IMR-90 (cell line): ENCODE data around the gene LOXL3. TPM values are rescaled to one million over a fixed set of nuclear protein-coding genes. Genes with fewer than 3 reads are reported as not detected.

Experiments
- ATAC-seq: fragments of 200-7000 bp; cut with Tn5 transposase; 2 replicates; pipeline ENCODE4 v1.9.1; 2020; ENCODE audit warnings: low read depth, mild to moderate bottlenecking, moderate library complexity
- BruUV-seq: library from RNA; stranded (reverse); fragments of 400-500 nt; replicated peaks from 2 replicates; lab custom pipeline; 2021; lab: Mats Ljungman, UMichigan
- CTCF ChIA-PET: fragments of 300-600 bp; formaldehyde crosslinking; extraction: SDS; loops from one replicate; lab custom pipeline; 2021; ENCODE audit warnings: antibody characterized with exemption; lab: Yijun Ruan, JAX
- POLR2A ChIA-PET: fragments of 300-600 bp; sonication (Branson Sonifier 250); formaldehyde crosslinking; loops from one replicate; lab custom pipeline; 2022; ENCODE audit warnings: antibody characterized with exemption; ENCODE audit not compliant: unreplicated experiment; lab: Charles Lee
- DNase-seq: peaks from one replicate; pipeline ENCODE4 v3.0.0; 2013
- H2AFZ ChIP-seq: replicated peaks from 2 replicates; pipeline ENCODE3; 2013; ENCODE audit warnings: low read length, mild to moderate bottlenecking; ENCODE audit not compliant: poor library complexity
- H2AK5ac ChIP-seq: 2 replicates; pipeline ENCODE4 v1.6.1; 2013; ENCODE audit warnings: low read depth, low read length, inconsistent platforms
- H2AK9ac ChIP-seq: replicated peaks from 2 replicates; pipeline ENCODE3; 2013; ENCODE audit warnings: mild to moderate bottlenecking, low read depth, low read length, moderate library complexity; ENCODE audit not compliant: poor library complexity
- H2BK120ac ChIP-seq: 2 replicates; pipeline ENCODE4 v1.6.1; 2013; ENCODE audit warnings: low read depth, low read length, inconsistent platforms
- H2BK15ac ChIP-seq: 3 replicates; pipeline ENCODE4 v1.6.1; 2013; ENCODE audit warnings: low read depth, low read length, inconsistent platforms
- H2BK20ac ChIP-seq: 2 replicates; pipeline ENCODE4 v1.6.1; 2013; ENCODE audit warnings: low read depth, mild to moderate bottlenecking, inconsistent platforms, low read length, moderate library complexity
- H2BK5ac ChIP-seq: 2 replicates; pipeline ENCODE4 v1.6.1; 2013; ENCODE audit warnings: mild to moderate bottlenecking, low read depth, low read length, inconsistent platforms; ENCODE audit not compliant: poor library complexity, severe bottlenecking
- H3K14ac ChIP-seq: replicated peaks from 2 replicates; pipeline ENCODE4 v1.6.1; 2013; ENCODE audit warnings: low read depth, low read length, inconsistent platforms
- H3K18ac ChIP-seq: 2 replicates; pipeline ENCODE4 v1.6.1; 2013; ENCODE audit warnings: low read depth, low read length, control low read depth
- H3K23ac ChIP-seq: 2 replicates; pipeline ENCODE4 v1.6.1; 2013; ENCODE audit warnings: low read depth, low read length, inconsistent platforms
- H3K27ac ChIP-seq: 2 replicates; pipeline ENCODE4 v1.5.1; 2013; ENCODE audit warnings: mild to moderate bottlenecking, control low read depth, low read length; ENCODE audit not compliant: insufficient read depth
- H3K27me3 ChIP-seq: 2 replicates; pipeline ENCODE4 v1.6.1; 2013; ENCODE audit warnings: low read length; ENCODE audit not compliant: control insufficient read depth, insufficient read depth
- H3K36me3 ChIP-seq: 2 replicates; pipeline ENCODE4 v1.6.1; 2013; ENCODE audit warnings: low read length, mixed read lengths; ENCODE audit not compliant: control insufficient read depth, insufficient read depth
- H3K4ac ChIP-seq: 2 replicates; pipeline ENCODE4 v1.6.1; 2013; ENCODE audit warnings: low read depth, low read length, inconsistent platforms
- H3K4me1 ChIP-seq: 2 replicates; pipeline ENCODE4 v1.6.1; 2013; ENCODE audit warnings: low read length, mixed read lengths; ENCODE audit not compliant: control insufficient read depth, insufficient read depth
- H3K4me2 ChIP-seq: 2 replicates; pipeline ENCODE4 v1.6.1; 2013; ENCODE audit warnings: low read depth, mild to moderate bottlenecking, control low read depth, low read length, moderate library complexity
- H3K4me3 ChIP-seq: 2 replicates; pipeline ENCODE4 v1.5.1; 2013; ENCODE audit warnings: low read depth, mild to moderate bottlenecking, control low read depth, low read length, moderate library complexity; ENCODE audit not compliant: insufficient read depth
- H3K56ac ChIP-seq: 2 replicates; pipeline ENCODE4 v1.6.1; 2013; ENCODE audit warnings: low read length, inconsistent platforms; ENCODE audit not compliant: insufficient read depth; ENCODE audit errors: extremely low read depth
- H3K79me1 ChIP-seq, 2 experiments: 2 replicates each; pipeline ENCODE4 v1.6.1; 2013; ENCODE audit warnings: low read length in 2 of 2, inconsistent platforms in 1 of 2, low read depth in 1 of 2
- H3K9ac ChIP-seq: 2 replicates; pipeline ENCODE4 v1.6.1; 2013; ENCODE audit warnings: low read depth, low read length, control low read depth
- H3K9me1 ChIP-seq: 2 replicates; pipeline ENCODE4 v1.6.1; 2013; ENCODE audit warnings: low read length, inconsistent platforms; ENCODE audit not compliant: insufficient read depth
- H3K9me3 ChIP-seq: 2 replicates; pipeline ENCODE4 v1.6.1; 2013; ENCODE audit warnings: low read length; ENCODE audit not compliant: control insufficient read depth, insufficient read depth
- H4K20me1 ChIP-seq: 2 replicates; pipeline ENCODE4 v1.6.1; 2013; ENCODE audit warnings: low read length, inconsistent platforms; ENCODE audit not compliant: insufficient read depth
- H4K5ac ChIP-seq: 2 replicates; pipeline ENCODE4 v1.6.1; 2013; ENCODE audit warnings: mild to moderate bottlenecking, low read depth, low read length, control low read depth
- H4K8ac ChIP-seq, 2 experiments: 2 replicates each; pipeline ENCODE4 v1.6.1; 2013; ENCODE audit warnings: low read depth in 2 of 2, low read length in 2 of 2, control low read depth in 1 of 2, inconsistent platforms in 1 of 2
- H4K91ac ChIP-seq: 2 replicates; pipeline ENCODE4 v1.6.1; 2013; ENCODE audit warnings: low read depth, low read length, inconsistent platforms; ENCODE audit not compliant: insufficient read depth
- BHLHE40 ChIP-seq: fragments of 150-350 bp; IDR thresholded peaks from 2 replicates; pipeline ENCODE4 v1.6.1; 2016; ENCODE audit warnings: mild to moderate bottlenecking, low read depth, low read length
- CEBPB ChIP-seq: IDR thresholded peaks from 2 replicates; pipeline ENCODE4 v1.6.1; 2012; ENCODE audit warnings: low read depth, low read length, improper control_type of control experiment
- CHD1 ChIP-seq: IDR thresholded peaks from 2 replicates; pipeline ENCODE4 v1.6.1; 2012; ENCODE audit warnings: low read depth, low read length, improper control_type of control experiment
- ELK1 ChIP-seq: fragments of 150-350 bp; IDR thresholded peaks from 2 replicates; pipeline ENCODE4 v1.6.1; 2016; ENCODE audit warnings: low read depth, mild to moderate bottlenecking, low read length, moderate library complexity, borderline replicate concordance
- MAFK ChIP-seq: IDR thresholded peaks from 2 replicates; pipeline ENCODE4 v1.6.1; 2012; ENCODE audit warnings: low read depth, low read length, improper control_type of control experiment
- MAZ ChIP-seq: IDR thresholded peaks from 2 replicates; pipeline ENCODE4 v1.6.1; 2012; ENCODE audit warnings: low read depth, mild to moderate bottlenecking, low read length, improper control_type of control experiment, moderate library complexity, borderline replicate concordance
- MXI1 ChIP-seq: IDR thresholded peaks from 2 replicates; pipeline ENCODE4 v1.6.1; 2012; ENCODE audit warnings: low read depth, mild to moderate bottlenecking, low read length, moderate library complexity, borderline replicate concordance
- NFE2L2 ChIP-seq: fragments of 150-350 bp; IDR thresholded peaks from 2 replicates; pipeline ENCODE4 v1.6.1; 2016; ENCODE audit warnings: low read depth, mild to moderate bottlenecking, low read length
- RAD21 ChIP-seq: IDR thresholded peaks from 2 replicates; pipeline ENCODE4 v1.6.1; 2012; ENCODE audit warnings: low read length, improper control_type of control experiment
- SMC3 ChIP-seq: fragments of 150-350 bp; IDR thresholded peaks from 2 replicates; pipeline ENCODE4 v1.6.1; 2016; ENCODE audit warnings: low read depth, mild to moderate bottlenecking, antibody characterized with exemption, low read length, moderate library complexity
- WGBS, 2 experiments: methylation state at CpG; one replicate each; pipeline versions ENCODE4 v1.1.5 to v1.1.7; 2013; ENCODE audit warnings: missing lambda C conversion rate in 2 of 2; ENCODE audit not compliant: insufficient read length in 1 of 2; ENCODE audit errors: extremely low coverage in 2 of 2; 5-methylcytosine and 5-hydroxymethylcytosine counted together
- dilution Hi-C: fragments of 300-500 bp; cut with HindIII; formaldehyde crosslinking; loops from one replicate; pipeline ENCODE4 v1.14.3; 2018; ENCODE audit warnings: low sequenced_read_pairs; ENCODE audit not compliant: unreplicated experiment
- in situ Hi-C: fragments of 300-500 bp; cut with MboI; formaldehyde crosslinking; loops from 3 replicates; pipeline ENCODE4 v1.14.3; 2019; ENCODE audit warnings: low sequenced_read_pairs, inconsistent platforms, mixed read lengths
- intact Hi-C: fragments of 100-400 bp; cut with micrococcal nuclease; formaldehyde crosslinking; loops from 2 replicates; pipeline ENCODE4 v1.10.0; 2022
- polyA plus RNA-seq, 3 experiments: library from polyadenylated mRNA; depleted of rRNA; stranded (reverse); fragments of >200 nt; gene quantifications; 2 replicates each; pipeline ENCODE4 v1.2.3, GENCODE V29; 2012; ENCODE audit warnings: low replicate concordance in 1 of 3
- total RNA-seq: library from RNA; depleted of rRNA; stranded (reverse); fragments of >200 nt; gene quantifications from 2 replicates; pipeline ENCODE4 v1.2.3, GENCODE V29; 2012
- TF ChIP-seq, protein P1 (sequence below): fragments of 150-350 bp; IDR thresholded peaks from 2 replicates; pipeline ENCODE4 v1.6.1; 2017; ENCODE audit warnings: mild to moderate bottlenecking, antibody characterized with exemption, low read length, low read depth

LOXL3 gene
- total and polyA plus RNA-seq, 2 of the 4 experiments (the other 2 are of a cell fraction), result 17.9 to 23.4 TPM

DNA sequence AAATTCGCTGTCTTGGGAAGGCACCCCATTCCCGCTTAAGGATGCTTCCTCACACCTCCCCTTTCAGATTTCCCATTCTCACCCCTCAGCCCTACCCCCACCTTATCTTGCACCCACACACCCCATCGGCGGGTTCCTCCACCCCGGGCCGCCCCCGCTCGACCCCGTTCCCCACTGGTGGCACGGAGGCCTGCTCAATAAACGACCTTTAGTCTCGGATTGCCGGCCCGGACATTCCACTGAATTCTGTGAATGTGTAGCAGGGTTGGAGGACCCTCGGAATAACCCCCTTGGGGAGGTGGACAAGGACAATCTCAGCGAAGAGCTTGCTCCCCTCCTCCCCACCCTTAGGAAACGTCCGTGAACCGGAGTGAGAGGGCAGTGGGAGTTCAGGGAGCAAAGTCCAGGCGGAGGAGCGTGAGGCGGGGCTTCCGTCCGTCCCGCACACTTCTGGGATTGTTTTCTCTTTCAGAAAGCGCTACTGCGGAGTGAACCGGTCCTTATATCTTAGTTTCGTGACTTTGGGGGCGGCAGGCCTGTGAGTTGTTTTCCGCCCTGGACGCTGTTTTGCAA is 51.5 kb downstream of the LOXL3 start:
- no peak for TF ChIP-seq MAFK
- no peak for TF ChIP-seq CHD1
- TF ChIP-seq, protein P1, sequence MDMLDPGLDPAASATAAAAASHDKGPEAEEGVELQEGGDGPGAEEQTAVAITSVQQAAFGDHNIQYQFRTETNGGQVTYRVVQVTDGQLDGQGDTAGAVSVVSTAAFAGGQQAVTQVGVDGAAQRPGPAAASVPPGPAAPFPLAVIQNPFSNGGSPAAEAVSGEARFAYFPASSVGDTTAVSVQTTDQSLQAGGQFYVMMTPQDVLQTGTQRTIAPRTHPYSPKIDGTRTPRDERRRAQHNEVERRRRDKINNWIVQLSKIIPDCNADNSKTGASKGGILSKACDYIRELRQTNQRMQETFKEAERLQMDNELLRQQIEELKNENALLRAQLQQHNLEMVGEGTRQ, result no peak
- TF ChIP-seq MAZ, result no peak
- TF ChIP-seq BHLHE40, result no peak
- no peak for TF ChIP-seq SMC3
- TF ChIP-seq NFE2L2, result no peak
- no peak for TF ChIP-seq RAD21
- no peak for TF ChIP-seq ELK1
- TF ChIP-seq MXI1, result no peak
- TF ChIP-seq CEBPB, result no peak
- no peak for DNase-seq
- Histone ChIP-seq H3K79me1 (peaks cover 12 to 38% of the 10 kb centered on the region in 2 experiments), H4K8ac (peak overlapping the region; percentile 91 to 94; a peak in 3 of 4 replicates), H2AFZ (peak overlapping the region; percentile 97), H3K4me2 (no peak overlapping the region; the same call in 1 of the 2 replicates), H3K18ac (no peak overlapping the region; the same call in 1 of the 2 replicates), H3K9me1 (peaks cover 9% of the 10 kb centered on the region), H3K4ac (peak overlapping the region; percentile 94), H3K27me3 (peaks cover 38% of the 10 kb centered on the region), H3K9ac (peak overlapping the region; percentile 22; the same call in 1 of the 2 replicates), H2BK120ac (no peak overlapping the region), H2BK5ac (no peak overlapping the region), H3K36me3 (peaks cover 16% of the 10 kb centered on the region), H3K4me1 (peaks cover 23% of the 10 kb centered on the region), H2AK9ac (peak overlapping the region; percentile 90), H3K23ac (no peak overlapping the region), H4K5ac (no peak overlapping the region; the same call in 1 of the 2 replicates), H3K4me3 (peak overlapping the region; percentile 43; the same call in 1 of the 2 replicates), H3K14ac (peak overlapping the region; percentile 98; the same call in 1 of the 2 replicates), H2BK15ac (no peak overlapping the region), H4K91ac (0 out of 2 replicates have a peak overlapping the region, but pooled peaks have one; percentile 92), H4K20me1 (no peaks in the 10 kb centered on the region), H3K27ac (no peak overlapping the region), H2BK20ac (no peak overlapping the region), H3K56ac (no peak overlapping the region), H3K9me3 (no peaks in the 10 kb centered on the region), H2AK5ac (peak overlapping the region; percentile 96)
- no TSS peak for BruUV-seq
- POLR2A ChIA-PET, result no interaction called here
- in situ Hi-C loops (no loop called here), intact Hi-C loops (no loop called here), dilution Hi-C loops (no loop called here)
- CTCF ChIA-PET, result interaction anchor here (0.9 kb wide), 1 partner anchor 83 kb away, joined by 3 read pairs; no protein-coding TSS in a partner anchor
- ATAC-seq, result no peak
- 79% methylated on average over 6 of the region's 32 CpGs; no CpG with 5 or more reads in 1 of the 2 experiments for WGBS, 2 experiments
